ENCODE results near the gene EYA4. TPM values are rescaled to one million over a fixed set of nuclear protein-coding genes. Genes with fewer than 3 reads are reported as not detected.
"Not testable (repeated sequence)": the region's sequence is repeated elsewhere in the genome, so short reads cannot be mapped to it uniquely, and the experiment has no call there.

The EYA4 gene
- total and polyA plus RNA-seq, 2 donors (not counting 1 experiment from before 2014, with no cell fraction given): 4.6 to 38.0 TPM

GRCh38 chr6:133396233-133396983 lies 155.3 kb downstream of the EYA4 start:
- H3K4me2 ChIP-seq (ENCODE audit: extremely low read depth, insufficient read depth, low read length): no peak overlapping the region
- H2AFZ ChIP-seq (ENCODE audit: low read length): no peak overlapping the region
- H3K27ac ChIP-seq (ENCODE audit: insufficient read depth, low read length): no peak overlapping the region
- no peaks in the 10 kb centered on the region for H3K9me3 ChIP-seq (ENCODE audit: control insufficient read depth, insufficient read depth, low read depth, low read length)
- peak; percentile 26 to 51 for DNase-seq (ENCODE audit: low read depth in 2 of 2)
- no peaks in the 10 kb centered on the region for H3K4me1 ChIP-seq (ENCODE audit: control insufficient read depth, extremely low read depth, insufficient read depth, low read length)
- H3K36me3 ChIP-seq (ENCODE audit: control insufficient read depth, insufficient read depth, low read length): no peaks in the 10 kb centered on the region
- H3K79me2 ChIP-seq (ENCODE audit: control insufficient read depth, insufficient read depth, low read length): no peaks in the 10 kb centered on the region
- H4K20me1 ChIP-seq (ENCODE audit: control insufficient read depth, extremely low read depth, insufficient read depth, low read length): no peaks in the 10 kb centered on the region
- TF ChIP-seq CTCF (conservative IDR thresholded peaks at IDR 0.05 in 1 of 2, IDR thresholded peaks at IDR 0.05 in 1 of 2; ENCODE audit: low read depth in 1 of 2, low read length in 2 of 2): no peak
- no peak for TF ChIP-seq EZH2 (IDR thresholded peaks at IDR 0.05; ENCODE audit: low read length, missing control alignments)
- H3K4me3 ChIP-seq (replicated peaks in 1 of 4; ENCODE audit: control extremely low read depth in 1 of 4, insufficient read depth in 1 of 4, low read depth in 3 of 4, low read length in 4 of 4): no peak overlapping the region
- H3K9ac ChIP-seq (ENCODE audit: insufficient read depth, low read length): no peak overlapping the region
- H3K27me3 ChIP-seq (ENCODE audit: control insufficient read depth, insufficient read depth, low read length): no peaks in the 10 kb centered on the region

GRCh38 chr6:133396984-133397348 lies 155.8 kb downstream of the EYA4 start:
- peak in 1 of 2 donors; percentile 29 for DNase-seq (ENCODE audit: low read depth in 2 of 2)
- no peak overlapping the region for H3K4me3 ChIP-seq (replicated peaks in 1 of 4; ENCODE audit: control extremely low read depth in 1 of 4, insufficient read depth in 1 of 4, low read depth in 3 of 4, low read length in 4 of 4)
- TF ChIP-seq EZH2 (IDR thresholded peaks at IDR 0.05; ENCODE audit: low read length, missing control alignments): no peak
- no peak for TF ChIP-seq CTCF (conservative IDR thresholded peaks at IDR 0.05 in 1 of 2, IDR thresholded peaks at IDR 0.05 in 1 of 2; ENCODE audit: low read depth in 1 of 2, low read length in 2 of 2)
- no peaks in the 10 kb centered on the region for H3K27me3 ChIP-seq (ENCODE audit: control insufficient read depth, insufficient read depth, low read length)
- H2AFZ ChIP-seq (ENCODE audit: low read length): no peak overlapping the region
- H3K4me2 ChIP-seq (ENCODE audit: extremely low read depth, insufficient read depth, low read length): no peak overlapping the region
- H3K4me1 ChIP-seq (ENCODE audit: control insufficient read depth, extremely low read depth, insufficient read depth, low read length): no peaks in the 10 kb centered on the region
- H3K9ac ChIP-seq (ENCODE audit: insufficient read depth, low read length): no peak overlapping the region
- no peaks in the 10 kb centered on the region for H4K20me1 ChIP-seq (ENCODE audit: control insufficient read depth, extremely low read depth, insufficient read depth, low read length)
- no peaks in the 10 kb centered on the region for H3K9me3 ChIP-seq (ENCODE audit: control insufficient read depth, insufficient read depth, low read depth, low read length)
- no peak overlapping the region for H3K27ac ChIP-seq (ENCODE audit: insufficient read depth, low read length)
- H3K79me2 ChIP-seq (ENCODE audit: control insufficient read depth, insufficient read depth, low read length): no peaks in the 10 kb centered on the region
- H3K36me3 ChIP-seq (ENCODE audit: control insufficient read depth, insufficient read depth, low read length): no peaks in the 10 kb centered on the region

DNA sequence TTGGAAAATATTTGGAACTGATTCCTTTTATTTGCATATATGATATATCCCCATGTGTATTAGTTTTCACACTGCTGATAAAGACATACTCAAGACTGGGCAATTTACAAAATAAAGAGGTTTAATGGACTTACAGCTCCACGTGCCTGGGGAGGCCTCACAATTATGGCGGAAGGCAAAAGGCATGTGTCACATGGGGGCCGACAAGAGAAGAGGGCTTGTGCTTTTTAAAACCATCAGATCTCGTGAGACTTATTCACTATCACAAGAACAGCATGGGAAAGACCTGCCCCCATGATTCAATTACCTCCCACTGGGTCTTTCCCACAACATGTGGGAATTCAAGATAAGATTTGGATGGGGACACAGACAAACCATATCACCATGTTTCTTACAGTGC lies 156.4 kb downstream of the EYA4 start:
- H3K9me3 ChIP-seq (ENCODE audit: control insufficient read depth, insufficient read depth, low read depth, low read length); H2AFZ ChIP-seq (ENCODE audit: low read length); H3K4me3 ChIP-seq (replicated peaks in 1 of 4; ENCODE audit: control extremely low read depth in 1 of 4, insufficient read depth in 1 of 4, low read depth in 3 of 4, low read length in 4 of 4); H3K27ac ChIP-seq (ENCODE audit: insufficient read depth, low read length); H3K79me2 ChIP-seq (ENCODE audit: control insufficient read depth, insufficient read depth, low read length); H3K4me2 ChIP-seq (ENCODE audit: extremely low read depth, insufficient read depth, low read length); H3K4me1 ChIP-seq (ENCODE audit: control insufficient read depth, extremely low read depth, insufficient read depth, low read length); H3K27me3 ChIP-seq (ENCODE audit: control insufficient read depth, insufficient read depth, low read length); H3K36me3 ChIP-seq (ENCODE audit: control insufficient read depth, insufficient read depth, low read length); H4K20me1 ChIP-seq (ENCODE audit: control insufficient read depth, extremely low read depth, insufficient read depth, low read length); DNase-seq (ENCODE audit: low read depth in 2 of 2); H3K9ac ChIP-seq (ENCODE audit: insufficient read depth, low read length): not testable (repeated sequence)
